Breast epithelium (tissue), 4 donors: ENCODE data around the gene MUC12. TPM values are rescaled to one million over a fixed set of nuclear protein-coding genes. Genes with fewer than 3 reads are reported as not detected.

Experiments
- DNase-seq, 2 donors: peaks; one replicate each; pipeline ENCODE4 v3.0.0-alpha.2; 2019; ENCODE audit warnings: low spot score in 2 of 2
- H3K27ac ChIP-seq, 2 donors: fragments of 200-600 bp; sonication (generic) in 1 of 2; one replicate each; pipeline ENCODE4 v1.5.1; 2016 to 2019; ENCODE audit warnings: mild to moderate bottlenecking in 1 of 2
- H3K27me3 ChIP-seq, 2 donors: fragments of 200-600 bp; sonication (generic) in 1 of 2; one replicate each; pipeline versions ENCODE4 v1.5.1 to v1.6.0; 2017 to 2019; ENCODE audit warnings: control low read depth in 1 of 2, mild to moderate bottlenecking in 1 of 2
- H3K36me3 ChIP-seq: fragments of 200-600 bp; one replicate; pipeline ENCODE4 v1.5.1; 2019
- H3K4me1 ChIP-seq, 2 donors: fragments of 200-600 bp; sonication (generic); one replicate each; pipeline ENCODE4 v1.5.1; 2016 to 2019; ENCODE audit warnings: control low read depth in 1 of 2
- H3K4me3 ChIP-seq, 3 donors: fragments of 200-600 bp; sonication (generic); 1 replicate in 2 of 3; 2 replicates in 1 of 3; pipeline ENCODE4 v1.5.1; 2016 to 2019; ENCODE audit warnings: mild to moderate bottlenecking in 3 of 3, moderate library complexity in 2 of 3
- H3K9me3 ChIP-seq, 2 donors: fragments of 200-600 bp; sonication (generic) in 1 of 2; one replicate each; pipeline ENCODE4 v1.5.1; 2016 to 2019; ENCODE audit warnings: control low read depth in 1 of 2
- CTCF ChIP-seq, 3 donors: fragments of 450-650 bp; IDR thresholded peaks; one replicate each; pipeline ENCODE4 v1.5.1; 2016 to 2017; ENCODE audit warnings: antibody characterized with exemption in 3 of 3, mild to moderate bottlenecking in 3 of 3, moderate library complexity in 3 of 3
- POLR2A ChIP-seq: fragments of 450-650 bp; IDR thresholded peaks from one replicate; pipeline ENCODE4 v1.6.1; 2016; ENCODE audit warnings: antibody characterized with exemption, mild to moderate bottlenecking, moderate library complexity
- POLR2AphosphoS5 ChIP-seq, 3 donors: sonication (generic); formaldehyde crosslinking; IDR thresholded peaks; one replicate each; pipeline ENCODE4 v1.6.1; 2017; ENCODE audit warnings: antibody characterized with exemption in 3 of 3
- intact Hi-C: fragments of 100-400 bp; cut with DNase I; formaldehyde crosslinking; loops from one replicate; pipeline ENCODE4 v1.15.1; 2023; ENCODE audit warnings: low total_unique reads
- total RNA-seq, 3 donors: library from RNA; depleted of rRNA; stranded (reverse); fragments of >200 nt; gene quantifications; one replicate each; pipeline ENCODE4 v1.1.0, GENCODE V29; 2016

MUC12 gene
- total RNA-seq, 3 donors from 2014 or later = 1.4 to 5.2 TPM; not detected in 1

DNA sequence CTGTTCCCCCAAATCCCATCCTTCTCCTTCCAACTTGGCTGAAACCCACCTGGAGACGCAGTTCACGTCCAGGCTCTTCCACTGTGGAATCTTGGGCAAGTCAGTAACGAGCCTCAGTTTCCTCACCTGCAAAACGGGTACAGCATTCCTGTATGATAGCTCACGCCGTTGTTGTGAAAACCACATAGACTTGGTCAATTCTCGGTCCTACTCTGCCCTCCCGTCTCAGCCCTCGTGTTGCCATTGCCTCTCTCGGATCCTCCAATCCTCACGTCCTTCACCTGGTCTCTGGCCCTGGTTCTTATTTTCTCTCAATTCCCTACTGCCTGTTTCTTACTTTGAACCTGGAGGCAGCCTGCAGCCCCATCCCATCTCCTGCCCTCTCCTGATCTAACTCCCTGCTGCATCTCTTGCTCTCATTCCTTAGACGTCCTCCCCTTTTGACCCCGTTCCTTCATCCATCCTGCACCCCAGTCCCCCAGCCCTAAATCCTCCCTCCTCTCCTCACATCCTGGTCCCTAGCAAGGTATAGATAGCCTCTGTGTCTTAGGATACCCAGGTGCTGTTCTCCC lies 2.0 kb upstream of the MUC12 start:
- Histone ChIP-seq H3K27me3 (peaks cover 0 to 63% of the 10 kb centered on the region in 2 donors), H3K27ac (no peak overlapping the region), H3K4me1 (peaks cover 10% of the 10 kb centered on the region in 2 donors), H3K4me3 (no peak overlapping the region), H3K9me3 (no peaks in the 10 kb centered on the region), H3K36me3 (no peaks in the 10 kb centered on the region)
- no peak for DNase-seq
- intact Hi-C loops = no loop called here
- TF ChIP-seq POLR2AphosphoS5 (IDR thresholded peaks at IDR 0.05) (no peak), POLR2A (no peak)

- no peaks in the 10 kb centered on the region for H3K9me3 ChIP-seq
- H3K4me1 ChIP-seq = peaks cover 10% of the 10 kb centered on the region in 2 donors
- no peak overlapping the region for H3K4me3 ChIP-seq
- TF ChIP-seq POLR2A = no peak
- TF ChIP-seq CTCF (IDR thresholded peaks at IDR 0.05) = no peak
- no peak for TF ChIP-seq POLR2AphosphoS5 (IDR thresholded peaks at IDR 0.05)
- no peak overlapping the region for H3K27ac ChIP-seq
- no peaks in the 10 kb centered on the region for H3K36me3 ChIP-seq
- DNase-seq = no peak
- intact Hi-C loops = no loop called here
- H3K27me3 ChIP-seq = peaks cover 0 to 63% of the 10 kb centered on the region in 2 donors
Measured at GRCh38 chr7:100968031-100968430, 1.3 kb upstream of the MUC12 start.

DNA sequence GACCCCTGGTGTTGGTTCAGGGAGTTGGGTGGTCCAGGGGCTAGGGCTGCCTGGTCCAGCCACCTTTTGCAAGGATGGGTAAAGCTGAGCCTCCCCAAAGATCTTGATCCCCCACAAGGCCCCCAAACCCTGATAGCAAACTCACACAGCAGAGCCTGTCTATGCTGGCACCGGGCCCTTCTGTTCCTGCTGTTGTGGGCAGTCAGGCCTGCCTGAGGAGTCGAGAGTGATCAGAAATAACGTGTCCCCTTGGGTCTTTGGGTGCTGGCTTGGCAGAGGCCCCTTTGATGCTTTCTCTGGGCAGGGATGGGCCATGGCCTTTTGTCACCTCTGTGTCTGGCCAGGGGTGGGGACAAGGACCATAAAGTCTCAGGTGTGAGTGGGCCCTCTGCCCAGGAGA lies 715 bp upstream of the MUC12 start:
- H3K27me3 ChIP-seq = peaks cover 0 to 60% of the 10 kb centered on the region in 2 donors
- peaks cover 10% of the 10 kb centered on the region in 2 donors for H3K4me1 ChIP-seq
- TF ChIP-seq POLR2AphosphoS5 (IDR thresholded peaks at IDR 0.05) = no peak
- no peak for TF ChIP-seq CTCF (IDR thresholded peaks at IDR 0.05)
- TF ChIP-seq POLR2A = no peak
- no peaks in the 10 kb centered on the region for H3K9me3 ChIP-seq
- DNase-seq = no peak
- H3K27ac ChIP-seq = no peak overlapping the region
- no peak overlapping the region for H3K4me3 ChIP-seq
- intact Hi-C loops = no loop called here
- no peaks in the 10 kb centered on the region for H3K36me3 ChIP-seq

GRCh38 chr7:100971111-100972001 lies 2.0 kb downstream of the MUC12 start:
- no peak for DNase-seq
- Histone ChIP-seq H3K27ac (no peak overlapping the region), H3K4me3 (no peak overlapping the region), H3K9me3 (peaks cover 0 to 6% of the 10 kb centered on the region in 2 donors), H3K4me1 (peaks cover 5 to 7% of the 10 kb centered on the region in 2 donors), H3K36me3 (no peaks in the 10 kb centered on the region), H3K27me3 (peaks cover 0 to 33% of the 10 kb centered on the region in 2 donors)
- TF ChIP-seq POLR2A = no peak
- TF ChIP-seq CTCF (IDR thresholded peaks at IDR 0.05) = no peak
- TF ChIP-seq POLR2AphosphoS5 (IDR thresholded peaks at IDR 0.05) = no peak
- intact Hi-C loops = no loop called here

DNA sequence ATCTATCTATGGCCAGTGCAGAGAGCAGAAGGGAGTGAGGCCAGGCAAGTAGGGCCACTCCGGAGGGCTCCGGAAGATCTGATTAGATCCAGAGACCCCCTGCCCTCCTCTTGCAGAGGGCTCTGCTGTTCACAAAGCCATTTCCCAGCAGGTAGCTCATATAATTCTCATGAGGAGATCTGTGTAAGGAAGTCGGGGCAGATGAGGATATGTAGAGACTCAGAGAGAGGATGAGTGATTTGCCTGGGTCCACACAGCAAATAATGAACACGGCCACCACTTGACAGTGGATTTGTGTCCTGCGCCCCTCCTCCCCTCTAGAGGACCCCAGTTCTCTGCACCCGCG lies 2.6 kb downstream of the MUC12 start:
- peaks cover 0 to 26% of the 10 kb centered on the region in 2 donors for H3K27me3 ChIP-seq
- peaks cover 0 to under 1% of the 10 kb centered on the region in 2 donors for H3K4me1 ChIP-seq
- no peak for DNase-seq
- peaks cover 0 to 6% of the 10 kb centered on the region in 2 donors for H3K9me3 ChIP-seq
- no peaks in the 10 kb centered on the region for H3K36me3 ChIP-seq
- no peak for TF ChIP-seq POLR2AphosphoS5 (IDR thresholded peaks at IDR 0.05)
- no peak for TF ChIP-seq POLR2A
- no peak for TF ChIP-seq CTCF (IDR thresholded peaks at IDR 0.05)
- intact Hi-C loops = no loop called here
- no peak overlapping the region for H3K27ac ChIP-seq
- no peak overlapping the region for H3K4me3 ChIP-seq
